ENCODE data around the gene ABHD12B.
"Not testable (repeated sequence)": the region's sequence is repeated elsewhere in the genome, so short reads cannot be mapped to it uniquely, and the experiment has no call there.

Gene ABHD12B

GRCh38 chr14:50887476-50887875, 15.6 kb downstream of the ABHD12B start:
- H3K36me3 ChIP-seq (replicated peaks), result no peaks in the 10 kb centered on the region
- DNase-seq, result no peak
- no peak overlapping the region for H3K4me3 ChIP-seq (ENCODE audit: low read depth, low read length)
- no peaks in the 10 kb centered on the region for H3K27me3 ChIP-seq (replicated peaks)
- in situ Hi-C loops (cut with HindIII; ENCODE audit: low pct_ligation_motif_present, low sequenced_read_pairs), result no loop called here
- TF ChIP-seq CTCF (IDR thresholded peaks at IDR 0.05; ENCODE audit: low read depth, low read length, missing control alignments), result no peak
- H3K27ac ChIP-seq, result no peak overlapping the region

- Histone ChIP-seq H3K27me3 (replicated peaks) (no peaks in the 10 kb centered on the region), H3K27ac (no peak overlapping the region), H3K4me3 (ENCODE audit: low read depth, low read length) (no peak overlapping the region), H3K36me3 (replicated peaks) (no peaks in the 10 kb centered on the region)
- DNase-seq, result no peak
- TF ChIP-seq CTCF (IDR thresholded peaks at IDR 0.05; ENCODE audit: low read depth, low read length, missing control alignments), result no peak
- in situ Hi-C loops (cut with HindIII; ENCODE audit: low pct_ligation_motif_present, low sequenced_read_pairs), result no loop called here
These were observed 20.4 kb downstream of the ABHD12B start for GRCh38 chr14:50892255-50892654.

GRCh38 chr14:50896421-50896820, 24.6 kb downstream of the ABHD12B start:
- DNase-seq; H3K27ac ChIP-seq; H3K27me3 ChIP-seq (replicated peaks); H3K36me3 ChIP-seq (replicated peaks); in situ Hi-C loops (cut with HindIII; ENCODE audit: low pct_ligation_motif_present, low sequenced_read_pairs); H3K4me3 ChIP-seq (ENCODE audit: low read depth, low read length): not testable (repeated sequence)

- H3K27me3 ChIP-seq (replicated peaks); H3K27ac ChIP-seq; in situ Hi-C loops (cut with HindIII; ENCODE audit: low pct_ligation_motif_present, low sequenced_read_pairs); DNase-seq; H3K36me3 ChIP-seq (replicated peaks); H3K4me3 ChIP-seq (ENCODE audit: low read depth, low read length): not testable (repeated sequence)
These were observed 25.2 kb downstream of the ABHD12B start for GRCh38 chr14:50897005-50897404.

GRCh38 chr14:50897658-50898175, 25.9 kb downstream of the ABHD12B start:
- H3K27ac ChIP-seq, result no peak overlapping the region

GRCh38 chr14:50901361-50901760, 29.5 kb downstream of the ABHD12B start:
- no peak for TF ChIP-seq CTCF (IDR thresholded peaks at IDR 0.05; ENCODE audit: low read depth, low read length, missing control alignments)
- H3K4me3 ChIP-seq (ENCODE audit: low read depth, low read length), result no peak overlapping the region
- no peaks in the 10 kb centered on the region for H3K27me3 ChIP-seq (replicated peaks)
- no peak for DNase-seq
- no peaks in the 10 kb centered on the region for H3K36me3 ChIP-seq (replicated peaks)
- no peak overlapping the region for H3K27ac ChIP-seq
- in situ Hi-C loops (cut with HindIII; ENCODE audit: low pct_ligation_motif_present, low sequenced_read_pairs), result no loop called here

More at GRCh38 chr14:50897658-50898175, 25.9 kb downstream of the ABHD12B start:
- in situ Hi-C loops (cut with HindIII; ENCODE audit: low pct_ligation_motif_present, low sequenced_read_pairs), result no loop called here
- TF ChIP-seq CTCF (IDR thresholded peaks at IDR 0.05; ENCODE audit: low read depth, low read length, missing control alignments), result no peak
- Histone ChIP-seq H3K4me3 (ENCODE audit: low read depth, low read length) (no peak overlapping the region), H3K36me3 (replicated peaks) (no peaks in the 10 kb centered on the region), H3K27me3 (replicated peaks) (no peaks in the 10 kb centered on the region)
- no peak for DNase-seq

- DNase-seq, result no peak
- H3K36me3 ChIP-seq (replicated peaks), result peaks cover 4% of the 10 kb centered on the region
- in situ Hi-C loops (cut with HindIII; ENCODE audit: low pct_ligation_motif_present, low sequenced_read_pairs), result no loop called here
- no peak overlapping the region for H3K27ac ChIP-seq
- TF ChIP-seq CTCF (IDR thresholded peaks at IDR 0.05; ENCODE audit: low read depth, low read length, missing control alignments), result no peak
- H3K4me3 ChIP-seq (ENCODE audit: low read depth, low read length), result no peak overlapping the region
- no peaks in the 10 kb centered on the region for H3K27me3 ChIP-seq (replicated peaks)
These were observed 32.9 kb downstream of the ABHD12B start for GRCh38 chr14:50904719-50905118.

Measured in brain microvascular endothelial cell (primary cell).